Activated naive CD4-positive, alpha-beta T cell treated with anti-CD3 and anti-CD28 coated beads, Interleukin-2, amount 50 U/mL, for 72 hours (primary cell): ENCODE results near the gene ZNRD2. TPM values are rescaled to one million over a fixed set of nuclear protein-coding genes. Genes with fewer than 3 reads are reported as not detected.
A peak's percentile ranks its signal among the peaks of the same experiment; 100 is the strongest.

Experiments
- ATAC-seq, 2 donors: fragments of 150-1000 bp; cut with Tn5 transposase; 2 replicates each; pipeline ENCODE4 v1.10.0; 2021; ENCODE audit warnings: mild to moderate bottlenecking in 2 of 2, moderate library complexity in 2 of 2
- DNase-seq, 2 donors: peaks; one replicate each; pipeline ENCODE4 v3.0.0; 2021 to 2022; ENCODE audit warnings: low spot score in 2 of 2
- H3K27ac Mint-ChIP-seq, 2 donors: one replicate each; pipeline ENCODE4 v1.8.0; 2022; ENCODE audit warnings: mild to moderate bottlenecking in 2 of 2, mixed read lengths in 2 of 2
- H3K36me3 Mint-ChIP-seq, 2 donors: one replicate each; pipeline ENCODE4 v1.8.0; 2022; ENCODE audit warnings: mixed read lengths in 2 of 2
- H3K9me3 Mint-ChIP-seq, 2 donors: one replicate each; pipeline ENCODE4 v1.8.0; 2022; ENCODE audit warnings: mixed read lengths in 2 of 2
- total RNA-seq, 2 donors: library from RNA; stranded (reverse); gene quantifications; one replicate each; pipeline ENCODE4 v1.2.3, GENCODE V29; 2022

ZNRD2 gene
- total RNA-seq, 2 donors from 2014 or later = 35.9 to 44.3 TPM

DNA sequence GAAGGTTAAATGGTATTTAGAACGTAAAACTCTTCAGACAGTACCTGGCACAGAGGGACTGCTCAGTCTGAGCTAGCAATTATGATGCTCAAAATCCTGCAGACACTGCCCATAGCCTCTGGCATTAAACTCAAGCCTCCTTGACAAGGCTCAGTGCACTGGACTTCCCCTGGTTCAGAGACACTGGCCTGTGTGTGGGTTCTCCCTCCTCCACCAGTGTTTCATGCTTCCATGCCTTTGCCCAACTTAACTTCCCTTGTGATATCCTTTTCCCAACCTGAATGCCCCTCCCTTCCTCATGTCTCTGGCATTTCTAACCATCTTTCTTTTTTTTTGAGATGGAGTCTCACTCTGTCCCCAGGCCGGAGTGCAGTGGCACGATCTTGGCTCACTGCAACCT lies 21.2 kb upstream of the ZNRD2 start:
- Mint-ChIP-seq H3K36me3 (peaks cover 0 to 22% of the 10 kb centered on the region in 2 donors), H3K9me3 (no peaks in the 10 kb centered on the region), H3K27ac (no peak overlapping the region)
- no peak for ATAC-seq
- DNase-seq = no peak

DNA sequence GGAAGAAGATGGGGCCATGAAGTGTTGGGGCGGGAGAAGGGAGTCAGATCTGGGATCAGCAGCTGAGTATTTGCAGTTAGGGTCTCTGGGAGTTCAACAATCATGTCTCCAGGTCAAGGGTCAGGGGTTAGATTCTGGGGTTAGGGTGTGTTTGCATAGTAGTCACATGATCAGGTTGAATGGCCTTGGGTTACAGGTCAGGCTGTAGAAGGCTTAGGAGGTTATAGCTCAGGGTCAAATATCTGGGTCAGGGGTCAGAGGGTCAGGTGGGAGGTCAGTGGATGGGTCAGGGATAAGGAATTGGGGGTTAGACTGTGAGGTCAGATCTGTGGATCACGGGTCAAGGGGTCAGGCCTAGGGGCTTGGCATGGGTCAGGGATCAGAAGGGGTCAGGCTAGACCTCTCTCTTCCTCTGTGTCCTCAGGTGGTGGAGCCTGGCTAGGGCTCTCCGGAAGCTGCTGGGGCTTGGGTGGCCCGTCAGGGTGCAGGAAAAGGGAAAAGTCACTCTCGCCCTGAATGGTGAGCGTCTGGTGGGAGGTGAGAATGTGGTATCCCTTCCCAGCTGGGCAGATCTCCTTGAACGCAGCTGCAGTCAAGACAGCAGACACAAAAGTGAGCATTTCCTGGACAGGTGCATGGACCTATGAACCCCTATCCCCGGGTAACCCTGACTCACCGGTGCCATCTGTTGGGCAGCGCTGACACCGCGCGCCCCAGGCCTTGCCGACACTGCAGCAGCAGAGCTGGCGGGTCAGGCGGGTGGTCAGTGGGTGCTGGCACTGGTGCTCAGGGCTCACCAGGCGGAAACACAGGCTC lies 18.5 kb upstream of the ZNRD2 start:
- Mint-ChIP-seq H3K27ac (peak overlapping the region; percentile 62 to 73), H3K36me3 (peaks cover 0 to 22% of the 10 kb centered on the region in 2 donors)

DNA sequence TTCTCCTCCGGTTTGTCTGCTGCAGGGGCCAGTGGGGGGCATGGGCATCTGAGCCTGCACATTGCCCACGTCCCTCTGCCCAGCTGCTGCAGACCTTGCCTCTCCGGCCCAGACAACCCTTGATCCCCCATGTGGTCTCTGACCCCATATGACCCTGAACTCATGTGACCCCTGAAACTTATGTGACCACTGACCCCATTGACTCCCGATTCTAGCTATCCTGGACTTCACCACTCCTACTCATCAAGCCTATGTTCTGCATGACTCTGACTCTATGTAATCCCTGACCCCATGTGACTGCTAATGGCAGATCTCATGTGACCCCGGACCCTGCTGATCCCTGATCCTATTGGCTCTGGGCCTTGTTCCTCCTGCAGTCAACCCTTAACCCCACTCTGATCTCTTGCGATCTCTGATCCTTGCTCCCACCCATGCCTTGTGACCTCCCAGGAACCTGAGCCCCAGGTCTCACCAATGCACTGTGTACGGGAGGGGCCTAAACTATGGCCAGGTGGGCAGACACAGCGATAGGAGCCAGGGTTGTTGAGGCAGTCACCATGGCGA lies 17.8 kb upstream of the ZNRD2 start:
- ATAC-seq (no peak), DNase-seq (no peak)
- Mint-ChIP-seq H3K27ac (peak overlapping the region in 1 of 2 donors; percentile 62), H3K9me3 (no peaks in the 10 kb centered on the region), H3K36me3 (peaks cover 0 to 22% of the 10 kb centered on the region in 2 donors)

More for the DNA sequence above, 18.5 kb upstream of the ZNRD2 start:
- DNase-seq (peak in 1 of 2 donors; percentile 71), ATAC-seq (peak; percentile 52 to 54)
- no peaks in the 10 kb centered on the region for H3K9me3 Mint-ChIP-seq

DNA sequence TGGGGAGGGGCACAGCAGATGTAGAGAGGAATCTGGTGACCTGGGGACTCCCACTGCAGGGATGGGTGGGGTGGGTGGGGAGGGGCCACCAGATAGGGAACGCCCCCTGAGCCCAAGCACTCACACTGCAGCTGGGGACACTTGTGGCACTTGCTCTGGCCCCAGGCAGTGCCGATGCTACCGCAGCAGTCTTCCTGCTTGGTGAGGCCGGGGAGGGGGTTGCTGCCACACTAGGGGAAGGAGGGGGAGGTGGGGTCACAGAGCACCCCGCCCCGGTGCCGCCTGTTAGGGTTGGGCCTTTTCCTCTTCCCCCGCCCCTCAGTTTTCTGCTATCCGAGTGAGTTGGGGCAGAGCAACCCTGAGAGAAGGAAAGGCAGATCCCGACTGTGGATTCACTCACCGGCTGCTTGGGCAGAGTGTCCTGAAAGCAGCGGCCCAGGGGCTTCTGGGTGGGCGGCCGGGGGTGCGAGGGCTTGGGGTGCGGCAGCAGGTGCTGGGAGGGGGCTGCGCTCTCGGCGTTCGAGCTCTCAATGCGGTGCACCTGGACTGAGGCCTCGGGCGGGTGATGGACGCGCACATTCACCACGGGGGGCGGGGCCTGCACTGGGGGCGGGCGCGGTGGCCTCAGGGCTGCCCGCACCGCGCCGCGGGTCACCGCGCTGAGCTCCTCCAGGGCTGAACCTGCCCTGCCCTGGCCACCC lies 16.8 kb upstream of the ZNRD2 start:
- no peak overlapping the region for H3K27ac Mint-ChIP-seq
- DNase-seq = peak; percentile 61 to 77
- peak; percentile 28 to 70 for ATAC-seq
- H3K36me3 Mint-ChIP-seq = peaks cover 0 to 22% of the 10 kb centered on the region in 2 donors
- no peaks in the 10 kb centered on the region for H3K9me3 Mint-ChIP-seq

DNA sequence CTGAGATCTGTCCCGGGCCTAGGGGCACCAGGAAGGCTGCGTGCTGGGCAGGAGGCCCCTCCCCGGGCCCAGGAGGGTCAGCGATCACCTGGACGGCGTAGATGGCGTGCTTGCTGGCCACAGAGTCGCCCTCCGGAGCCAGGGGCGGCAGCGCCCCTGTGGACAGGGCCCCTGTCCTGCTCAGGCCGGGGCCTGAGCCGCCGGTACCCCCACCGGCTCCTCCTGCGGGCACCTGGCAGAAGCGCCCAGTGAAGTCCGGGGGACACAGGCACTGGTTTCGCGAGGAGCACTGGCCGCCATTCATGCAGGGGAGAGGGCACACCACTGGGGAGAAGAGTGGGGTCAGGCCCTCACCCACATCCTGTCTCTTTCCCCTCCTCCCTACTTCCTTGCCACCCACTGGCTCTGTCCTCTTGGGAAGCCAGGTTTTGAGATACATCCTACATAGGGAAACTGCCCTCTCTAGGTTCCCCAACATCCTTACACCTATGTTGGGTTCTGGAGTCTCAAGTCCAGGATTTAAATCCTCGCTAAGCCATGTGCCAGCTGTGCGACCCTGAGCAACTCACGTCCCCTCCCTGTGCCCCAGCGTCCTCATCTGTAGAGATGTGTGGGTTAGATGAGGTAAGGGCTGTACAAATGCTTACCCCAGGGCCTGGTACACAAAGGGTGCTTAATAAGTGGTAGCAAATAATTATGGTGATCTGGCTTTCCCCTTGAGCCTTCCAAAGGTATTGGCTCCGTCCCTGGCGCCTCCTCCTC lies 16.0 kb upstream of the ZNRD2 start:
- Mint-ChIP-seq H3K9me3 (no peaks in the 10 kb centered on the region), H3K27ac (peak overlapping the region; percentile 11 to 82), H3K36me3 (peaks cover 0 to 22% of the 10 kb centered on the region in 2 donors)
- ATAC-seq (no peak), DNase-seq (peak in 1 of 2 donors; percentile 52)

DNA sequence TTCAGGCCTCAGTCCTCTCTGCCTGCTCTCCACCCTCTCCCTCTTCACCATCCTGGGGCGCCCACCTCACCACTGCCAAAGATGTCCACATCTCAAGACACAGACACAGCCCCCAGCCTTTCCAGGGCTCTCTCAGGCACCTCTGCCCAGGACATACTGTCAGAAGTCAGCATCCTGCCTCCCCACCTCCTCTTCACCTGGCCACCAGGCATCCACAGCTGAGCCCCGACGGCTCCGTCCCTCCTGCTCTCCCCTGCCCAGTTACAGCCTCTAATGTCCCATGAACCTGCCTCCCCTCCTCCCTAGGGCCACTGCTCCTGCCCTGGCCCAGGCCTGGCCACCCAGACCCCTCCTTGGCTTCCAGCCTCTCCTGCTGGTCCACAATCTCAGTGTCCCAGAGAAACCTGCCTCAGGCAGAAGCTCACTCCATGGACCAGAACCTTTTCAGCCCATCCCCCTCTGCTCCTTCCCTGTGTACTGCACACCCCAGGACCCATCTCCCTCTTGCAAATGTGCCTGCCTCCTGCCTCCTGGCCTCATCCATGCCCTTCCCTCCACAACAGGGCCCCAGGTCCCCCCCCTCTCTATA lies 15.3 kb upstream of the ZNRD2 start:
- peak overlapping the region; percentile 82 to 94 for H3K27ac Mint-ChIP-seq
- no peaks in the 10 kb centered on the region for H3K9me3 Mint-ChIP-seq
- ATAC-seq (no peak), DNase-seq (no peak)
- H3K36me3 Mint-ChIP-seq = peaks cover 0 to 16% of the 10 kb centered on the region in 2 donors

DNA sequence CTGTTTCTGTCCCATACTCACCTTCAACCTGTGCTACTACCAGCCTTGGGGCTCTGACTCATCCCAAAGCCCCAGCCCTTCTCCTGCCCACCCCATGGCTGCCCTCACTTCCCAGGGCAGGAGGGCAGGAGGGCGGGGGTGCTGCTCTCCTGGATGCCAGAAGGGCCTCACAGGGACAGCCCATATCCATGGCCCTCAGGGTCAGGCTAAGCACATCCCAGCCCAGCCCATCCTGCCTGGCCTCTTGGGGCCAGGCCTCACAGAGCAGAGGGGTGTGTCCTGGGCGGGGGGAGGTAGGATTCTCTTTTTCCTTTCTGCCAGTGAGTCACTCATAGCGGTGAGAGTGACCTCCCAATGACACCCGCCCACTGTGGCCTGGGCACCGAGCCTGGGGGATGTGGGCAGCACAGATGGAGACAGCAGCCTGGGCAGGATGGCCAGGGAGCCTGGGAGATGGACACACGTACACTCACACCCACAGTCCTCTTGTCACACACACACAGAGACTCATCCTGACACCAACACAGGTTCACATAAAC lies 14.5 kb upstream of the ZNRD2 start:
- DNase-seq = peak in 1 of 2 donors; percentile 77
- Mint-ChIP-seq H3K36me3 (peaks cover 0 to 12% of the 10 kb centered on the region in 2 donors), H3K9me3 (no peaks in the 10 kb centered on the region), H3K27ac (peak overlapping the region; percentile 81 to 82)
- ATAC-seq = peak in 1 of 2 donors; percentile 55

DNA sequence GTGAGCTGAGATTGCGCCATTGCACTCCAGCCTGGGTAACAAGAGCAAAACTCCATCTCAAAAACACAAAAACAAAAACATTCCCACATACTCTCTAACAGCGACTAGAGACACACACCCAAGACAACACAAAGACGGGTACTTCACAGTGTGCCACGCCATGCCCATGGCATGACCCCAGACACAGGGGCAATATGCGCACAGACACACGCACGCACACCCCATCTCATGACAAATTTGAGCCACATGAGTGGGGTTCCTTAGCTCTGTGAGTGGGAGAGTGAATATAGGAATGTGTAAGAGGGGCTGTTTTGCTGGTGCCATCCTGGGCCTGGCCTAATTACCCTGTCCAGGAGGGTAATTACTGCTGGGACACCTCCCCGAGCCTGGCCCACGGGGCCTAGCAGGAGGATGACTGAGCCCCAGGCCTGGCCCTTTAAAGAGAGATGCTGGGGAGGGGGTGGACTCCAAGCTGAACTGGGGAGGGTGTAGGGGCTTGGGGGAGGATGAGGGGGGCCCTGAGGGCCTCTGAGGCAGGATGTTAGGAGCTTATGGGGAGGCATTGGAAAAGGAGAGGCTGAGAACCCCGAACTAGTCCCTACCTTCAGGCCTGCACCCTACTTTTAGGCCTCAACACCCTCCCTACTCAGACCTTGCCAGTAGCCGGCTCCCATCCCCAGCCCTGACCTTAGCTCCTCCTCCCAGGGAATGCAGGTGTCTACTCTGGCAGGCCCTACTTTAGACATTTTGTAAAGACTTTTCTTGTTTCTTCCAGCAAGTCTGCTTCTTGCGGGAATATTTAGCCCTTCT lies 13.6 kb upstream of the ZNRD2 start:
- Mint-ChIP-seq H3K9me3 (no peaks in the 10 kb centered on the region), H3K36me3 (peaks cover 0 to 3% of the 10 kb centered on the region in 2 donors), H3K27ac (peak overlapping the region; percentile 82 to 95)
- DNase-seq (no peak), ATAC-seq (no peak)

DNA sequence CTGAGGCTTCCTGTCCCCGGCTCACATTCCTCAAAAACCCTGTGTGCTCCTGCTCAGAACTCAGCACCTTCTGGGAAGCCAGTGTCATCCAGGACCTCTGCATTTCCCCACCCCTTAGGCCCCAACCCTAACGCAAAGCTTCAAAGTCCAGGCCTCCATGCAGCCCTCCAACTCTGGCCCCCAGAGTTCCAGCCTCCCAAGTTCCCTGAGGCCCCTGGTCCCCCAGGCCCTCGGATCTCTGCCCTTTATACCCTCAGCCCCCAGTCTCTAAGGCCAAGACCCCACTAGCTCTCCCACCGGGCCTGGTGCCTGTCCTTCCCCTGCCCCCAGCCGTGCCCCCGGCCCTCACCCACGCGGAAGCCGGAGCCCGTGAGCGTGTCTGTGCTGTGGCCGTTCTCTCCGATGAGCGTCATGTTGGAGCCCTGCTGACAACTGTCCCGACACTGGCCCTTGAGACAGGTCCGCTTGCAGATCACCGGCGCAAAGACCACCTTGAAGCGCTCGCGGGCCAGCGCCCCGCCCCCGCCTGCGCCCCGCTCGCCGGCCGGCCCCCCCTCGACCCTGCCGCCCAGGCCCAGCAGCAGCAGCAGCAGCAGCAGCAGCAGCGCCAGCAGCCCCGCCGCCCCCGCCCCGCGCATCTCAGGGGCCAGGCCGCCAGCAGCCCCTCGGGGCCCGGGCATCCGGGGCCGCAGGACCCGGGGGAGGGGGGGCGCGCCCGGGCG lies 12.8 kb upstream of the ZNRD2 start:
- Mint-ChIP-seq H3K36me3 (no peaks in the 10 kb centered on the region), H3K27ac (peak overlapping the region; percentile 82 to 95), H3K9me3 (no peaks in the 10 kb centered on the region)
- DNase-seq (peak in 1 of 2 donors; percentile 44), ATAC-seq (no peak)

DNA sequence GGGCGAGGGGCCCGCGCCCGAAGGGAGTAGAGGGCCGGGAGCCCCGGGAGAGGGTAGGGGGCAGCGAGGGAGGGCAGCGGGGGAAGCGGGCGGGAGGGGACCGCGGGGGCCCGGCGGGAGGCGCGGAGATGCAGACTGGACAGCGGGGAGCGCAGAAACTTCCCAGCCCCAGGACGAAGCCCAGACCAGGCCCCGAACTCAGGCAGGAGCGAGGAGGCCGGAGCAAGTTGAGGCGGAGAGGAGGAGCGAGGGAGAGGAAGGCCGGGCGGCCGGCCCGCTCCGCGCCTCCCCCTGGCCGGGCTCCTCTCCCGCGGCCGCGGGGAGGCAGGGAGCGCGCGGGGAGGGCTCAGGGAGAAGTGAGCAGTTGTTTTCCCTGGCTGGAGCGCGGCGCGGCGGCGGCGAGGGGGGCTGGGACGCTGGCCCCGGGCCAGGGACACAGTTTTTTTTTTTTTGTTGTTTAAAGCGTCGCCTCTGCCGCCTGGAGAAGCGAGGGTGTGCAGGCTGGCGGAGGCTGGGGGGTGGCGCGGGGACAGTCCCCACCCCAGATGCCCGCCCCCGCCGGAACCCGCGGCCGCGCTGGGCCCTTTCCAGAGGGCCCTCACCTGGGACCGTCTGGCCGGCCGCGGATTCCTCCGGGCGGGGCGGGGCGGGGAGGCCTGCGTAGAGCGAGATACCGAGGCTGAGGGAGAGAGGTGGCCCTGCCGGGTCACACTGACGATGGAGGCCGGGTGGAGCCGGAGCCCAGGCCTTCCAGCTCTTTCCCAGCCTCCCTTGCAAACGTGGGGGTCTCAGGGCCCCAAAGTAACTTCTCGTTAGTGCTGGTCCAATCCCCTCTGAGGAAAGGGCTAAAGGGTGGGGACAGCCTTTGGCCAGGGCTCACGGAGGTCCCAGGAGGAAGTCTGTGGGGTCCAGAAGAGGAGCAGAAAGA lies 12.0 kb upstream of the ZNRD2 start, which contains the start of gene LTBP3:
Gene LTBP3, minus strand, starts transcription at position 358 of the 928 bp plus-strand sequence. CDS start 400 bp downstream, outside the sequence.
- DNase-seq (no peak), ATAC-seq (peak; percentile 30 to 41)
- peak within 1 kb of the TSS; percentile 82 to 95 for H3K27ac Mint-ChIP-seq

DNA sequence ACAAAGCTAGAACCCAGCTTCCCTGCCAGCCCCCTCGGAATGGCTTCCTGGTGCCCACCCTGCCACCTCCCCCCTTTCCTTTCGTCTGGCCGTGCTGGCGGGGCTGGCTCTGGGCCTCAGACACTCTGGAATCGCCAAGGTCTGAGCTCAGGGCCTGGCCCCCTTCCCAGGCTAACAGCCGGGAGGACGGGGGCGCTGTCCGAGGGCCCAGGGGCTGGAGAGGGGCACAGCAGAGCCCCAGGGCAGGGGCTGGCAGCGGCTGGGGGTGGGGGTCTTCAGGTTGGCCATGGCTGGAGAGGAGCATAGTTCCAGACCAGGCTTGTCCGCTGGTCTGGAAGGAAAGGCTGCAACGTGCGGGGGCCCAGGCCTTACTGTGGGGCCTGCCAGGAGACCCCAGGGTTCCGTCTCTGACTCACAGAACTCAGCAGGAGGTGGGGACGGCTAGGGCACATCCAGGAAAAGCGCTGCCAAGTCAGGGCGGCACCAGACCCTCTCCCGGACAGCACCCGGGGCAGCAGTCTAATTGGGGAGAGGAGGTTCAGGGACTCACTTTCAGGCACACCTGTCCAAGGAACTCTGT lies 11.3 kb upstream of the ZNRD2 start:
- no peaks in the 10 kb centered on the region for H3K9me3 Mint-ChIP-seq
- no peak overlapping the region for H3K27ac Mint-ChIP-seq
- no peak for DNase-seq
- H3K36me3 Mint-ChIP-seq = no peaks in the 10 kb centered on the region
- ATAC-seq = no peak

More for the DNA sequence above, 12.0 kb upstream of the ZNRD2 start, which contains the start of gene LTBP3:
- no peaks in the 10 kb centered on the region for H3K36me3 Mint-ChIP-seq
- H3K9me3 Mint-ChIP-seq = no peaks in the 10 kb centered on the region

DNA sequence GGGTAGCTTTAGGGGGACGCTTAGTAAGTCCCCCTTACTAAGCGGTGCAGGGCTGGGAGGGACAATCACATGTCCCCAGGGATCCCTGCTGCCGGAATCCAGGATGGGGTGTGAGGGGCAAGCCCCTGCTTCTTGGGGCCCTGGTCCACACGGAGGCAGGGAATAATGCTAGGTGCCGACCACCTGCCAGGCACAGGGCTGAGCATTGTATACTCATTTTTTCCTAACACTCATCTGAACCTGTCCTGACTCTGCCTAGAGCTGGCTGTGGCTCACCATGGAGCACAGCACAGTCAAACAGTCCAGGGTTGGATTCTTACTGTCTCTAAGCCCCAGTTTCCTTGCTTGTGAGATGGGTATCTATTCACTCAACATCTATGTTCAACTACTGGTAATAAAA lies 10.7 kb upstream of the ZNRD2 start:
- Mint-ChIP-seq H3K27ac (no peak overlapping the region), H3K36me3 (no peaks in the 10 kb centered on the region), H3K9me3 (no peaks in the 10 kb centered on the region)
- peak; percentile 62 to 80 for ATAC-seq
- no peak for DNase-seq

DNA sequence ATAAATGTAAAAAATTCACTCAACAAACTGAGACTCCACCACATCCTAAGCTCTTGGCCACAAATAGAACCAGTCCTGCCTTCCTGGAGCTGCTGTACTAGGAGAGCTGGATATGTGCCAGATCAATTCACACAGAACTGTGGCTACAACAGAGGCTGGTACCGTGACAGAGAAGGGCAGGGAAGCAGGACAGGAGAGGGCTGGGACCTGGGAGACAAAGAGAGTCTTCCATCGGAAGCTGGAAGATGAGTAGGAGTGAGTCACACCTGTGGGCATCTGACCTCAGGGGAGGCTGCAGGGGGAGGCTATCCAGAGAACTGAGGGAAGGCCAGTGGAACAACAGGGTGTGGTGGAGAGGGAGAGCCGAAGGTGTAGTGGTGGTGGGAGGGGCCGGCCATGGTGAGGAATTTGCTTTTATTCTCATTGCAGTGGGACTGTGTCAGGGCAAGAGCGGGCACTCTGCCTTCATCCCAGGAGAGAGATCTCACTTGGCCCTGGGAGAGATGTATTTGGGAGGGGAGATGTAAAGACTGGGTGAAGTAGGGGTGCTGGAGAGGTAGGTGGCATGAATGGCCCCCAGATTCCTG lies 10.2 kb upstream of the ZNRD2 start:
- DNase-seq (no peak), ATAC-seq (peak; percentile 8 to 11)
- no peaks in the 10 kb centered on the region for H3K36me3 Mint-ChIP-seq
- H3K27ac Mint-ChIP-seq = peak overlapping the region in 1 of 2 donors; percentile 38
- H3K9me3 Mint-ChIP-seq = no peaks in the 10 kb centered on the region
